Measurements from ENCODE around the gene SPATA2.

Gene SPATA2

GRCh38 chr20:49928411-49929141, 13.2 kb upstream of the SPATA2 start:
- FAIRE-seq = peak; percentile 33

GRCh38 chr20:49925901-49926454, 10.6 kb upstream of the SPATA2 start:
- no peak for FAIRE-seq

GRCh38 chr20:49924247-49924646, 8.9 kb upstream of the SPATA2 start:
- no peak for FAIRE-seq

GRCh38 chr20:49919461-49919860, 4.1 kb upstream of the SPATA2 start:
- FAIRE-seq = no peak

- FAIRE-seq = no peak
These were observed 3.7 kb upstream of the SPATA2 start for GRCh38 chr20:49919009-49919408.

- FAIRE-seq = no peak
These were observed 3.1 kb upstream of the SPATA2 start for GRCh38 chr20:49918446-49918845.

GRCh38 chr20:49916146-49917002, 1.0 kb upstream of the SPATA2 start:
- peak; percentile 70 for FAIRE-seq

- no peak for FAIRE-seq
These were observed 280 bp downstream of the SPATA2 start for GRCh38 chr20:49915118-49915379.

GRCh38 chr20:49914310-49915117, 815 bp downstream of the SPATA2 start:
- no peak for FAIRE-seq

GRCh38 chr20:49913399-49914047, 1.8 kb downstream of the SPATA2 start:
- FAIRE-seq = no peak

- FAIRE-seq = no peak
These were observed 5.0 kb downstream of the SPATA2 start for GRCh38 chr20:49910340-49910706.

GRCh38 chr20:49909499-49910339, 5.6 kb downstream of the SPATA2 start:
- FAIRE-seq = no peak

- FAIRE-seq = no peak
These were observed 7.1 kb downstream of the SPATA2 start for GRCh38 chr20:49908258-49908565.

GRCh38 chr20:49907405-49908257, 7.7 kb downstream of the SPATA2 start:
- FAIRE-seq = no peak

- FAIRE-seq = no peak
These were observed 8.6 kb downstream of the SPATA2 start for GRCh38 chr20:49906615-49907154.

- no peak for FAIRE-seq
These were observed 9.2 kb downstream of the SPATA2 start for GRCh38 chr20:49906101-49906604.

GRCh38 chr20:49905415-49906091, 9.8 kb downstream of the SPATA2 start:
- no peak for FAIRE-seq

- no peak for FAIRE-seq
These were observed 10.7 kb downstream of the SPATA2 start for GRCh38 chr20:49904440-49905214.

- no peak for FAIRE-seq
These were observed 13.7 kb downstream of the SPATA2 start for GRCh38 chr20:49901588-49901987.

Data from islet of Langerhans (tissue), 1 donor.